K562 (cell line): ENCODE results near the gene ZNF687. TPM values are rescaled to one million over a fixed set of nuclear protein-coding genes. Genes with fewer than 3 reads are reported as not detected.
A peak's percentile ranks its signal among the peaks of the same experiment; 100 is the strongest.

Experiments used
- ATAC-seq: fragments of 200-7000 bp; cut with Tn5 transposase; 3 replicates; pipeline ENCODE4 v1.9.1; 2020; ENCODE audit warnings: moderate library complexity
- BruUV-seq: library from RNA; stranded (reverse); fragments of 400-500 nt; replicated peaks from 2 replicates; lab custom pipeline; 2021; lab: Mats Ljungman, UMichigan
- CTCF ChIA-PET: fragments of 300-600 bp; formaldehyde crosslinking; extraction: SDS; loops from one replicate; lab custom pipeline; 2021; ENCODE audit warnings: low intra/inter-chr PET ratio; lab: Yijun Ruan, JAX
- POLR2A ChIA-PET: fragments of 300-600, 350-650 bp; sonication (Branson Sonifier 250); formaldehyde crosslinking; extraction: SDS; loops from one replicate; lab custom pipeline; 2021; ENCODE audit warnings: antibody characterized with exemption, inconsistent platforms; lab: Yijun Ruan, JAX
- DNase-seq, 4 experiments: peaks; one replicate each; pipeline versions ENCODE4 v3.0.0 to v3.0.0-alpha.2; 2011 to 2018; ENCODE audit warnings: low spot score in 3 of 4, mixed read lengths in 3 of 4; ENCODE audit errors: extremely low read depth in 1 of 4
- FAIRE-seq: peaks from 2 replicates; lab custom pipeline; 2011; peaks lifted over from hg19 to GRCh38; lab: Jason Lieb, UNC
- H2AFZ ChIP-seq: 2 replicates; pipeline ENCODE4 v1.6.0; 2011; ENCODE audit warnings: low read depth, low read length, control low read depth, inconsistent platforms
- H3K27ac ChIP-seq: fragments of 200-600 bp; 3 replicates; pipeline ENCODE4 v1.8.0; 2011; ENCODE audit warnings: low read depth, mild to moderate bottlenecking, control low read depth, inconsistent platforms, low read length, moderate library complexity, mixed read lengths; ENCODE audit errors: extremely low read depth
- H3K27me3 ChIP-seq, 2 experiments: fragments of 300-600 bp in 1 of 2; 2 replicates in 1 of 2; 3 replicates in 1 of 2; pipeline versions ENCODE4 v1.6.0 to v1.8.0; 2011; ENCODE audit warnings: inconsistent platforms in 2 of 2, low read length in 2 of 2, mild to moderate bottlenecking in 1 of 2, mixed read lengths in 1 of 2, moderate library complexity in 1 of 2; ENCODE audit not compliant: control insufficient read depth in 2 of 2, insufficient read depth in 2 of 2
- H3K36me3 ChIP-seq: fragments of 300-600 bp; 3 replicates; pipeline ENCODE4 v1.8.0; 2011; ENCODE audit warnings: mild to moderate bottlenecking, low read length, inconsistent platforms; ENCODE audit not compliant: control insufficient read depth, insufficient read depth
- H3K4me1 ChIP-seq, 2 experiments: fragments of 200-600 bp in 1 of 2; replicated peaks in 1 of 2; 2 replicates in 1 of 2; 3 replicates in 1 of 2; pipeline versions ENCODE4 v1.5.1 to v1.8.0; 2011; ENCODE audit warnings: inconsistent platforms in 2 of 2, low read length in 2 of 2, mild to moderate bottlenecking in 1 of 2, mixed read lengths in 1 of 2, moderate library complexity in 1 of 2; ENCODE audit not compliant: control insufficient read depth in 2 of 2, insufficient read depth in 2 of 2
- H3K4me2 ChIP-seq: 2 replicates; pipeline ENCODE4 v1.6.1; 2011; ENCODE audit warnings: low read length, control low read depth, inconsistent platforms, mixed read lengths; ENCODE audit not compliant: insufficient read depth
- H3K4me3 ChIP-seq: fragments of 200-600 bp; sonication (generic), shearing (Covaris generic); 2 replicates; pipeline ENCODE4 v1.5.1; 2016; ENCODE audit warnings: control low read depth, inconsistent platforms
- H3K79me2 ChIP-seq: fragments of 200-600 bp; 3 replicates; pipeline ENCODE4 v1.8.0; 2011; ENCODE audit warnings: low read length, inconsistent platforms; ENCODE audit not compliant: control insufficient read depth, insufficient read depth
- H3K9ac ChIP-seq, 2 experiments: 2 replicates each; pipeline versions ENCODE4 v1.6.0 to v1.6.1; 2011; ENCODE audit warnings: low read depth in 2 of 2, low read length in 2 of 2, control low read depth in 1 of 2, inconsistent platforms in 1 of 2, mild to moderate bottlenecking in 1 of 2, mixed read lengths in 1 of 2; ENCODE audit not compliant: insufficient read depth in 1 of 2
- H3K9me1 ChIP-seq: one replicate; pipeline ENCODE4 v1.6.0; 2011; ENCODE audit warnings: inconsistent platforms, mild to moderate bottlenecking, low read length, moderate library complexity; ENCODE audit not compliant: control insufficient read depth, insufficient read depth
- H3K9me3 ChIP-seq: replicated peaks from 2 replicates; pipeline ENCODE4 v1.5.1; 2011; ENCODE audit warnings: low read depth, low read length, inconsistent platforms; ENCODE audit not compliant: control insufficient read depth, insufficient read depth
- H4K20me1 ChIP-seq: replicated peaks from 2 replicates; pipeline ENCODE4 v1.6.1; 2011; ENCODE audit warnings: low read length, inconsistent platforms, mixed read lengths; ENCODE audit not compliant: control insufficient read depth, insufficient read depth
- FOXJ3 ChIP-seq: sonication (generic); formaldehyde crosslinking; IDR thresholded peaks from 2 replicates; pipeline ENCODE4 v1.4.0; 2020; ENCODE audit warnings: mild to moderate bottlenecking, missing genetic modification reagents
- GATA2 ChIP-seq: sonication (generic); formaldehyde crosslinking; IDR thresholded peaks from 2 replicates; pipeline ENCODE4 v1.4.0; 2020; ENCODE audit warnings: mild to moderate bottlenecking, missing genetic modification reagents
- L3MBTL2 ChIP-seq: fragments of 450-650 bp; IDR thresholded peaks from 2 replicates; pipeline ENCODE4 v1.6.1; 2016; ENCODE audit warnings: mild to moderate bottlenecking, moderate library complexity
- NKRF ChIP-seq: fragments of 450-650 bp; IDR thresholded peaks from 2 replicates; pipeline ENCODE4 v1.6.1; 2016; ENCODE audit warnings: borderline replicate concordance
- NRF1 ChIP-seq, 2 experiments: fragments of 450-650 bp; IDR thresholded peaks in 1 of 2; conservative IDR thresholded peaks in 1 of 2; 2 replicates each; pipeline ENCODE4 v1.6.1; 2014; ENCODE audit warnings: mild to moderate bottlenecking in 2 of 2
- PTTG1 ChIP-seq: fragments of 450-650 bp; IDR thresholded peaks from 2 replicates; pipeline ENCODE4 v1.6.1; 2016; ENCODE audit warnings: low read depth, mild to moderate bottlenecking, missing genetic modification characterization, missing compliant biosample characterization
- SIN3A ChIP-seq, 2 experiments: fragments of 150-350 bp in 1 of 2; IDR thresholded peaks; 2 replicates each; pipeline ENCODE4 v1.6.1; 2011 to 2016; ENCODE audit warnings: borderline replicate concordance in 2 of 2, low read depth in 2 of 2, low read length in 2 of 2, mild to moderate bottlenecking in 2 of 2, moderate library complexity in 2 of 2; ENCODE audit not compliant: control insufficient read depth in 1 of 2
- UBTF ChIP-seq, 2 experiments: IDR thresholded peaks; 2 replicates each; pipeline ENCODE4 v1.6.1; 2012; ENCODE audit warnings: improper control_type of control experiment in 2 of 2, low read depth in 2 of 2, low read length in 2 of 2, borderline replicate concordance in 1 of 2
- ZNF592 ChIP-seq: fragments of 450-650 bp; IDR thresholded peaks from 2 replicates; pipeline ENCODE4 v1.6.1; 2017; ENCODE audit warnings: antibody characterized with exemption, mild to moderate bottlenecking
- ZNF695 ChIP-seq: fragments of 450-650 bp; formaldehyde crosslinking; IDR thresholded peaks from 2 replicates; pipeline ENCODE4 v1.4.0; 2020; ENCODE audit warnings: mild to moderate bottlenecking, moderate library complexity
- ZNF766 ChIP-seq: fragments of 200-800 bp; sonication (Bioruptor generic); conservative IDR thresholded peaks from 2 replicates; pipeline ENCODE4 v1.6.1; 2016; ENCODE audit warnings: missing genetic modification characterization, missing compliant biosample characterization
- WGBS: fragments of 100-300 bp; shearing (Covaris generic); methylation state at CpG from one replicate; pipeline ENCODE4 v1.1.6; 2016; ENCODE audit warnings: low coverage, mixed read lengths; ENCODE audit not compliant: insufficient coverage; ENCODE audit errors: missing lambda C conversion rate; 5-methylcytosine and 5-hydroxymethylcytosine counted together
- in situ Hi-C: fragments of 300-500 bp; cut with MboI; formaldehyde crosslinking; loops from 4 replicates; pipeline ENCODE4 v1.15.0; 2018; ENCODE audit warnings: inconsistent platforms, mixed read lengths
- intact Hi-C: fragments of 100-400 bp; cut with micrococcal nuclease; formaldehyde crosslinking; loops from 2 replicates; pipeline ENCODE4 v1.14.2; 2022
- polyA plus RNA-seq, 8 experiments: library from polyadenylated mRNA; depleted of rRNA in 4 of 8; stranded (reverse) in 5 of 8; unstranded in 3 of 8; fragments of >200 nt; fragmentation: Nextera tagmentation in 2 of 8; fragmentation: Illumina TruSeq in 1 of 8; extraction: Ambion mirVana in 2 of 8; extraction: Trizol in 1 of 8; gene quantifications; 2 replicates each; pipeline versions ENCODE4 v1.2.1 to v1.2.3, GENCODE V29; 2011 to 2014; ENCODE audit warnings: inconsistent platforms in 1 of 8, missing spikeins in 1 of 8
- total RNA-seq, 7 experiments: library from RNA; depleted of rRNA in 6 of 7; stranded (reverse); fragments of >200 nt in 6 of 7; fragmentation: Illumina TruSeq in 2 of 7; extraction: Trizol in 2 of 7; gene quantifications; 2 replicates each; pipeline versions ENCODE4 v1.2.1 to v1.2.3, GENCODE V29; 2011 to 2021; ENCODE audit warnings: low replicate concordance in 1 of 7

Gene ZNF687
- total and polyA plus RNA-seq, 9 of the 15 experiments (the other 6 are each of a cell fraction or from before 2014, with no cell fraction given) = 0.13 to 26.4 (median 10.6) TPM

- FAIRE-seq (no peak), ATAC-seq (peak; percentile 62), DNase-seq (peak in 2 of 4 experiments; percentile 46 to 55)
- Histone ChIP-seq H3K9ac (peak overlapping the region; percentile 72 to 94; a peak in 3 of 4 replicates), H3K36me3 (peaks cover 21% of the 10 kb centered on the region), H3K4me1 (peaks cover 3 to 35% of the 10 kb centered on the region in 2 experiments; a peak in 4 of 5 replicates), H3K79me2 (peaks cover 34% of the 10 kb centered on the region), H3K9me1 (no peaks in the 10 kb centered on the region), H3K27me3 (no peaks in the 10 kb centered on the region), H3K4me2 (peak overlapping the region; percentile 97), H2AFZ (no peak overlapping the region), H3K9me3 (no peaks in the 10 kb centered on the region), H3K27ac (peak overlapping the region; percentile 86; the same call in 2 of the 3 replicates), H3K4me3 (peak overlapping the region; percentile 55), H4K20me1 (0 out of 2 replicates have a peak, but pooled peaks cover 5% of the 10 kb centered on the region)
- POLR2A ChIA-PET = interaction anchor here (0.6 to 12.6 kb wide), 7 partner anchors 12 to 334 kb away, joined by 3 to 156 read pairs (median 4); no protein-coding TSS in a partner anchor
- CTCF ChIA-PET = no interaction called here
- WGBS = 6% methylated on average over 5 of the region's 5 CpGs
- in situ Hi-C loops (no loop called here), intact Hi-C loops (no loop called here)
- BruUV-seq = TSS peak; percentile 59
- TF ChIP-seq FOXJ3 (no peak), GATA2 (CRISPR knock-in tag) (no peak), ZNF592 (0 out of 2 replicates have a peak, but pooled peaks have one; percentile 24), SIN3A (IDR thresholded peaks at IDR 0.05; ENCODE audit: borderline replicate concordance in 2 of 2, control insufficient read depth in 1 of 2, low read depth in 2 of 2, low read length in 2 of 2) (peak in 1 of 2 experiments; percentile 9; a peak in 1 of 4 replicates), PTTG1 (tag) (no peak), NRF1 (conservative IDR thresholded peaks at IDR 0.05 in 1 of 2, IDR thresholded peaks at IDR 0.05 in 1 of 2) (peak in 1 of 2 experiments; percentile 19; a peak in 2 of 4 replicates), ZNF695 (CRISPR knock-in tag) (no peak), UBTF (IDR thresholded peaks at IDR 0.05; ENCODE audit: borderline replicate concordance in 1 of 2, low read depth in 2 of 2, low read length in 2 of 2) (0 out of 4 replicates have a peak, but pooled peaks of 1 of the 2 experiments have one; percentile 31), L3MBTL2 (0 out of 2 replicates have a peak, but pooled peaks have one; percentile 24), NKRF (no peak), ZNF766 (CRISPR knock-in tag) (0 out of 2 replicates have a peak, but pooled peaks have one; percentile 19)
These were observed 43.7 kb downstream of the ZNF687 start for GRCh38 chr1:151325646-151326429.
